DOHH2 (cell line): Measurements from ENCODE around the gene FNDC10.

Source experiments
- CTCF ChIP-seq: fragments of 200-600 bp; sonication (generic); IDR thresholded peaks from one replicate; pipeline ENCODE4 v1.5.1; 2014; ENCODE audit warnings: antibody characterized with exemption, mild to moderate bottlenecking, low read depth, low read length; ENCODE audit not compliant: poor library complexity, severe bottlenecking
- EZH2phosphoT487 ChIP-seq: fragments of 200-600 bp; sonication (generic); IDR thresholded peaks from 2 replicates; pipeline ENCODE4 v1.6.1; 2017; ENCODE audit warnings: borderline replicate concordance, mild to moderate bottlenecking, antibody characterized with exemption, low read length, moderate library complexity, mixed read lengths

- TF ChIP-seq CTCF, result no peak
- TF ChIP-seq EZH2phosphoT487, result no peak
Observed at GRCh38 chr1:1578371-1578940, 21.5 kb downstream of the FNDC10 start.
